H1 (cell line): Measurements from ENCODE around the gene CES4A.

ENCODE experiments used
- CEBPB ChIP-seq: IDR thresholded peaks from 2 replicates; pipeline ENCODE4 v1.6.1; 2012; ENCODE audit warnings: low read depth, low read length
- CHD1 ChIP-seq: IDR thresholded peaks from 2 replicates; pipeline ENCODE4 v1.6.1; 2012; ENCODE audit warnings: low read depth, low read length, improper control_type of control experiment
- POLR2A ChIP-seq, 2 experiments: IDR thresholded peaks; 1 replicate in 1 of 2; 2 replicates in 1 of 2; pipeline ENCODE4 v1.6.1; 2011; ENCODE audit warnings: low read depth in 2 of 2, low read length in 2 of 2, mild to moderate bottlenecking in 2 of 2; ENCODE audit errors: control extremely low read depth in 1 of 2
- POLR2AphosphoS5 ChIP-seq: IDR thresholded peaks from 2 replicates; pipeline ENCODE4 v1.6.1; 2011; ENCODE audit warnings: low read depth, low read length
- RAD21 ChIP-seq, 2 experiments: IDR thresholded peaks in 1 of 2; conservative IDR thresholded peaks in 1 of 2; 2 replicates each; pipeline ENCODE4 v1.6.1; 2011; ENCODE audit warnings: low read depth in 2 of 2, low read length in 2 of 2, improper control_type of control experiment in 1 of 2, inconsistent platforms in 1 of 2, mild to moderate bottlenecking in 1 of 2, moderate library complexity in 1 of 2
- SRF ChIP-seq: IDR thresholded peaks from 2 replicates; pipeline ENCODE4 v1.6.1; 2011; ENCODE audit warnings: mild to moderate bottlenecking, low read depth, low read length, moderate library complexity
- TF ChIP-seq, protein P1 (sequence below), 3 experiments: IDR thresholded peaks; 1 replicate in 2 of 3; 2 replicates in 1 of 3; pipeline versions ENCODE4 v1.5.1 to v1.6.1; 2011; ENCODE audit warnings: low read length in 3 of 3, mild to moderate bottlenecking in 3 of 3, inconsistent platforms in 2 of 3, low read depth in 1 of 3, moderate library complexity in 1 of 3; ENCODE audit not compliant: insufficient read depth in 1 of 3; ENCODE audit errors: control extremely low read depth in 1 of 3

DNA sequence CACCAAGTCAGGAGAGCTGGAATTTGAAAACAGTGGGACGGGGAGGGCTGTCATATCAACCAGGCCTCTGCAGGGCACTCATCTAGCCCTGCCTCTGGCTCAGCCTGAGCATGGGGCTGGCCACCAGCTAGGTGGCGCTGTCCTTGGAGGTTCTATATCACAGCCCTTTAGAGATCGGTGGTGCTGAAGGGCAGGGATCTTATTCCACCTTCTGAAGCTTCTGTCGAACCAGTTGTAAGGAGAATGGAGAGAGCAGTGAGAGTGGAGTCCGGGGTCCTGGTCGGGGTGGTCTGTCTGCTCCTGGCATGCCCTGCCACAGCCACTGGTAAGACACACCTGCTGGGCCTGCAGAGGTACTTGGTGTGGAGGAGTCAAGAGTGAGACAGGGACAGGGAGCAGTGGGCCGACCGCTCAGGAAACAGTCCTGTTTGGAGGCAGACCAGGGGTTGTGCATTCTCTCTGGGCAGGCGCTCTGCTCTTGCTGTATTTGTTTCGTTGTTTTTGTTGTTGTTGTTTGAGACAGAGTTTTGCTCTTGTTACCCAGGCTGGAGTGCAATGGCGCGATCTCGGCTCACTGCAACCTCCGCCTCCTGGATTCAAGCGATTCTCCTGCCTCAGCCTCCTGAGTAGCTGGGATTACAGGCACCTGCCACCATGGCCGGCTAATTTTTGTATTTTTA, 27.2 kb upstream of the CES4A start, which contains the start of gene CES3:
- TF ChIP-seq, protein P1, sequence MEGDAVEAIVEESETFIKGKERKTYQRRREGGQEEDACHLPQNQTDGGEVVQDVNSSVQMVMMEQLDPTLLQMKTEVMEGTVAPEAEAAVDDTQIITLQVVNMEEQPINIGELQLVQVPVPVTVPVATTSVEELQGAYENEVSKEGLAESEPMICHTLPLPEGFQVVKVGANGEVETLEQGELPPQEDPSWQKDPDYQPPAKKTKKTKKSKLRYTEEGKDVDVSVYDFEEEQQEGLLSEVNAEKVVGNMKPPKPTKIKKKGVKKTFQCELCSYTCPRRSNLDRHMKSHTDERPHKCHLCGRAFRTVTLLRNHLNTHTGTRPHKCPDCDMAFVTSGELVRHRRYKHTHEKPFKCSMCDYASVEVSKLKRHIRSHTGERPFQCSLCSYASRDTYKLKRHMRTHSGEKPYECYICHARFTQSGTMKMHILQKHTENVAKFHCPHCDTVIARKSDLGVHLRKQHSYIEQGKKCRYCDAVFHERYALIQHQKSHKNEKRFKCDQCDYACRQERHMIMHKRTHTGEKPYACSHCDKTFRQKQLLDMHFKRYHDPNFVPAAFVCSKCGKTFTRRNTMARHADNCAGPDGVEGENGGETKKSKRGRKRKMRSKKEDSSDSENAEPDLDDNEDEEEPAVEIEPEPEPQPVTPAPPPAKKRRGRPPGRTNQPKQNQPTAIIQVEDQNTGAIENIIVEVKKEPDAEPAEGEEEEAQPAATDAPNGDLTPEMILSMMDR (IDR thresholded peaks at IDR 0.05; ENCODE audit: control extremely low read depth in 1 of 3, insufficient read depth in 1 of 3, low read depth in 1 of 3, low read length in 3 of 3): peak; percentile 97 to 99 (median 99)
- no peak for TF ChIP-seq POLR2AphosphoS5
- TF ChIP-seq CEBPB: no peak
- peak in 1 of 2 experiments; percentile 37; a peak in 1 of 3 replicates for TF ChIP-seq POLR2A (IDR thresholded peaks at IDR 0.05; ENCODE audit: control extremely low read depth in 1 of 2, low read depth in 2 of 2, low read length in 2 of 2)
- no peak for TF ChIP-seq CHD1
- no peak for TF ChIP-seq SRF
- peak; percentile 33 to 48; a peak in 3 of 4 replicates for TF ChIP-seq RAD21 (IDR thresholded peaks at IDR 0.05 in 1 of 2, conservative IDR thresholded peaks at IDR 0.05 in 1 of 2; ENCODE audit: low read depth in 2 of 2, low read length in 2 of 2)
